ENCODE data around the gene ZFP37. TPM values are rescaled to one million over a fixed set of nuclear protein-coding genes. Genes with fewer than 3 reads are reported as not detected.

The ZFP37 gene
- total RNA-seq, 1 experiment from 2014 or later, result not detected

DNA sequence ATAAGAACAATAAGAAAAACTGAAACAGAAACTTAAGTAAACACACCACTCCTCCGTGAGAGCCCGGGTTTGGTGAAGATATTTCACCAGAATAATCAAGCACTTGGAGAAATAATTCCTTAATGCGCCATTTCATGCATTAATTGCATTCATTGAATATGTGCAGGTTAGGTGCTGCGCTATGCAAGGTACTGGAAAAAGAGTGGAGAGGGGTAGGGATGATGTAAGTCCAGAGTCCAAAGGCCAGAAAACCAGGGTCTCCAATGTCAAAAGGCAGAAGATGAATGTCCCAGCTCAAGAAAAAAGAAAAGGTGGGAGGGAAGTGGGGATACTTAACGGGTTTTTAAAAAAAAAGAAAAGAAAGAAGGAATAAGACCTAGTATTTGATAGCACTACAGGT, 669 bp upstream of the ZFP37 start:
- Mint-ChIP-seq H3K36me3 (ENCODE audit: insufficient read depth, unreplicated experiment) (no peaks in the 10 kb centered on the region), H3K9me3 (ENCODE audit: unreplicated experiment) (no peaks in the 10 kb centered on the region), H3K27ac (ENCODE audit: unreplicated experiment) (no peak overlapping the region), H3K4me1 (ENCODE audit: low read depth, unreplicated experiment) (no peaks in the 10 kb centered on the region), H3K4me3 (ENCODE audit: unreplicated experiment) (no peak overlapping the region), H3K27me3 (ENCODE audit: insufficient read depth, unreplicated experiment) (no peaks in the 10 kb centered on the region)
- Histone ChIP-seq H3K36me3 (ENCODE audit: control insufficient read depth, insufficient read depth, low read length) (no peaks in the 10 kb centered on the region), H3K9me3 (peaks cover 5% of the 10 kb centered on the region), H3K27me3 (replicated peaks; ENCODE audit: control insufficient read depth, insufficient read depth, low read length) (no peaks in the 10 kb centered on the region), H3K4me3 (ENCODE audit: low read depth, low read length) (no peak overlapping the region), H3K4me1 (no peaks in the 10 kb centered on the region)
- CTCF ChIA-PET, result no interaction called here
- POLR2A ChIA-PET, result no interaction called here
- TF ChIP-seq, protein P1, sequence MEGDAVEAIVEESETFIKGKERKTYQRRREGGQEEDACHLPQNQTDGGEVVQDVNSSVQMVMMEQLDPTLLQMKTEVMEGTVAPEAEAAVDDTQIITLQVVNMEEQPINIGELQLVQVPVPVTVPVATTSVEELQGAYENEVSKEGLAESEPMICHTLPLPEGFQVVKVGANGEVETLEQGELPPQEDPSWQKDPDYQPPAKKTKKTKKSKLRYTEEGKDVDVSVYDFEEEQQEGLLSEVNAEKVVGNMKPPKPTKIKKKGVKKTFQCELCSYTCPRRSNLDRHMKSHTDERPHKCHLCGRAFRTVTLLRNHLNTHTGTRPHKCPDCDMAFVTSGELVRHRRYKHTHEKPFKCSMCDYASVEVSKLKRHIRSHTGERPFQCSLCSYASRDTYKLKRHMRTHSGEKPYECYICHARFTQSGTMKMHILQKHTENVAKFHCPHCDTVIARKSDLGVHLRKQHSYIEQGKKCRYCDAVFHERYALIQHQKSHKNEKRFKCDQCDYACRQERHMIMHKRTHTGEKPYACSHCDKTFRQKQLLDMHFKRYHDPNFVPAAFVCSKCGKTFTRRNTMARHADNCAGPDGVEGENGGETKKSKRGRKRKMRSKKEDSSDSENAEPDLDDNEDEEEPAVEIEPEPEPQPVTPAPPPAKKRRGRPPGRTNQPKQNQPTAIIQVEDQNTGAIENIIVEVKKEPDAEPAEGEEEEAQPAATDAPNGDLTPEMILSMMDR (IDR thresholded peaks at IDR 0.05; ENCODE audit: insufficient read depth in 1 of 2, low read depth in 1 of 2, low read length in 1 of 2, severe bottlenecking in 1 of 2, unreplicated experiment in 1 of 2), result no peak
- no peak for DNase-seq
- BruUV-seq (replicated peaks), result no TSS peak
- intact Hi-C loops (cut with micrococcal nuclease; ENCODE audit: unreplicated experiment), result no loop called here

DNA sequence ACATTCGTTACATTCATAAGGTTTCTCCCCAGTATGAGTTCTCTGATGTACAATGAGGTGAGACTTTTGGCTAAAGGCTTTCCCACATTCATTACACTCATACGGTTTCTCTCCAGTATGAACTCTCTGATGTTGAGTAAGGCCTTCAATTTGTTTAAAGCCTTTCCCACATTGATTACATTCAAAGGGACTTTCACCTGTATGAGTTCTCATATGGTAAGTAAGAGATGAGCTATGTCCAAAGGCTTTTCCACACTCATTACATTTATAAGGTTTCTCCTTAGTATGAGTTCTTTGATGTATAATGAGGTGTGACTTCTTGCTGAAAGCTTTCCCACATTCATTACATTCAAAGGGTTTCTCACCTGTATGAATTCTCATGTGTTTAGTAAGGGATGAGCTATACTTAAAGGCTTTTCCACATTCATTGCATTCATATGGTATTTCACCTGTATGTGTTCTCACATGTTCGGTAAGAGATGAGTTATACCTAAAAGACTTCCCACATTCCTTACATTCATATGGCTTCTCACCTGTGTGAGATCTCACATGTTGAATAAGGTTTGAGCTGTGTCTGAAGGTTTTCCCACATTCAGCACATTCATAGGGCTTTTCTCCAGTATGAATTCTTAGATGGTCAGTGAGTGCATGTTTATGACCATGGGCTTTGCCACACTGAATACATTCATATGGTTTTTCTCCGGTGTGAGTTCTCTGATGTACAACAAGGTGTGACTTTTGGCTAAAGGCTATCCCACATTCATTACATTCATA, 13.5 kb downstream of the ZFP37 start:
- Histone ChIP-seq H3K27me3 (replicated peaks; ENCODE audit: control insufficient read depth, insufficient read depth, low read length) (no peaks in the 10 kb centered on the region), H3K4me3 (ENCODE audit: low read depth, low read length) (no peak overlapping the region), H3K4me1 (no peaks in the 10 kb centered on the region), H3K9me3 (peaks cover 39% of the 10 kb centered on the region), H3K36me3 (ENCODE audit: control insufficient read depth, insufficient read depth, low read length) (no peaks in the 10 kb centered on the region)
- no peak overlapping the region for H3K27ac Mint-ChIP-seq (ENCODE audit: unreplicated experiment)
- H3K9me3 Mint-ChIP-seq (ENCODE audit: unreplicated experiment), result peaks cover 73% of the 10 kb centered on the region
- H3K4me3 Mint-ChIP-seq (ENCODE audit: unreplicated experiment), result no peak overlapping the region
- no peaks in the 10 kb centered on the region for H3K36me3 Mint-ChIP-seq (ENCODE audit: insufficient read depth, unreplicated experiment)
- DNase-seq, result no peak
- intact Hi-C loops (cut with micrococcal nuclease; ENCODE audit: unreplicated experiment), result no loop called here
- TF ChIP-seq, protein P1 (IDR thresholded peaks at IDR 0.05; ENCODE audit: insufficient read depth in 1 of 2, low read depth in 1 of 2, low read length in 1 of 2, severe bottlenecking in 1 of 2, unreplicated experiment in 1 of 2), result no peak
- no peaks in the 10 kb centered on the region for H3K27me3 Mint-ChIP-seq (ENCODE audit: insufficient read depth, unreplicated experiment)
- ChIA-PET POLR2A (no interaction called here), CTCF (no interaction called here)
- no TSS peak for BruUV-seq (replicated peaks)
- no peaks in the 10 kb centered on the region for H3K4me1 Mint-ChIP-seq (ENCODE audit: low read depth, unreplicated experiment)

DNA sequence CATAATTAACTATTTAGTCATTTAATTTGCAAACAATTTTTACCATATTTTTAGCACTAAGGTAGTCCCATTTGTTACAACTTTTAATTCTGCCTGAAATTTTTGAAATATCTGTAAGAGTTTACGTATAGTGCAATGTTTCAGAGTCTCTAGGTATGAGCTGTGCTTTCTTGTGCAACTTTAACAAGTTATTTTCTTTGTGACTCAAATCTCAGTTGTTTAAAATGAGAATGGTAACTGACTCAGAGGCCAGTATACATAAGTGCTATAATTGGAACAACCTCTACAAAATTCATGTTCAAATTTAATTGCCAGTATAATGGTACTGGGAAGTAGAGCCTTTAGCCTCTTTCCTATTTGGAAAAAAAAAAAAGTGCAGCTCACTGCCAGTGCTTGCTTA, 30.3 kb downstream of the ZFP37 start:
- Histone ChIP-seq H3K36me3 (ENCODE audit: control insufficient read depth, insufficient read depth, low read length) (no peaks in the 10 kb centered on the region), H3K4me1 (no peaks in the 10 kb centered on the region), H3K27me3 (replicated peaks; ENCODE audit: control insufficient read depth, insufficient read depth, low read length) (no peaks in the 10 kb centered on the region), H3K4me3 (ENCODE audit: low read depth, low read length) (no peak overlapping the region), H3K9me3 (no peaks in the 10 kb centered on the region)
- H3K4me1 Mint-ChIP-seq (ENCODE audit: low read depth, unreplicated experiment), result no peaks in the 10 kb centered on the region
- no peak overlapping the region for H3K27ac Mint-ChIP-seq (ENCODE audit: unreplicated experiment)
- intact Hi-C loops (cut with micrococcal nuclease; ENCODE audit: unreplicated experiment), result no loop called here
- H3K4me3 Mint-ChIP-seq (ENCODE audit: unreplicated experiment), result no peak overlapping the region
- peaks cover 39% of the 10 kb centered on the region for H3K9me3 Mint-ChIP-seq (ENCODE audit: unreplicated experiment)
- TF ChIP-seq, protein P1 (IDR thresholded peaks at IDR 0.05; ENCODE audit: insufficient read depth in 1 of 2, low read depth in 1 of 2, low read length in 1 of 2, severe bottlenecking in 1 of 2, unreplicated experiment in 1 of 2), result no peak
- no peak for DNase-seq
- POLR2A ChIA-PET, result no interaction called here
- no TSS peak for BruUV-seq (replicated peaks)
- no peaks in the 10 kb centered on the region for H3K36me3 Mint-ChIP-seq (ENCODE audit: insufficient read depth, unreplicated experiment)
- CTCF ChIA-PET, result no interaction called here
- no peaks in the 10 kb centered on the region for H3K27me3 Mint-ChIP-seq (ENCODE audit: insufficient read depth, unreplicated experiment)

Data from Caco-2 (cell line).